ENCODE results near the gene MFAP4. TPM values are rescaled to one million over a fixed set of nuclear protein-coding genes. Genes with fewer than 3 reads are reported as not detected.

MFAP4 gene
- total and polyA plus RNA-seq, 4 donors, result 2.1 to 13.3 (median 5.7) TPM

- TF ChIP-seq ZBTB33 (IDR thresholded peaks at IDR 0.05), result no peak
- no peak for TF ChIP-seq MAX (IDR thresholded peaks at IDR 0.05)
These were observed 12.9 kb downstream of the MFAP4 start (continued) for GRCh38 chr17:19374136-19374535.

GRCh38 chr17:19372866-19373504, 14.0 kb downstream of the MFAP4 start:
- no peaks in the 10 kb centered on the region for H3K9me3 ChIP-seq (ENCODE audit: control insufficient read depth in 4 of 4, low read length in 3 of 4)
- WGBS, result 83% methylated on average over 8 of the region's 8 CpGs
- TF ChIP-seq HNF4A (conservative IDR thresholded peaks at IDR 0.05) (no peak), FOXA2 (IDR thresholded peaks at IDR 0.05) (no peak), TAF1 (conservative IDR thresholded peaks at IDR 0.05) (no peak), MAX (IDR thresholded peaks at IDR 0.05) (no peak), SP1 (IDR thresholded peaks at IDR 0.05) (no peak), HNF4G (IDR thresholded peaks at IDR 0.05) (no peak), JUND (IDR thresholded peaks at IDR 0.05) (no peak), ATF3 (IDR thresholded peaks at IDR 0.05) (no peak), CTCF (IDR thresholded peaks at IDR 0.05; ENCODE audit: low read depth, low read length, missing input control) (no peak), RXRA (IDR thresholded peaks at IDR 0.05) (no peak), FOXA1 (IDR thresholded peaks at IDR 0.05) (no peak), NR2F2 (IDR thresholded peaks at IDR 0.05) (no peak), REST (IDR thresholded peaks at IDR 0.05) (no peak), EGR1 (IDR thresholded peaks at IDR 0.05; ENCODE audit: low read depth in 2 of 2) (no peak), GABPA (IDR thresholded peaks at IDR 0.05 in 1 of 2, conservative IDR thresholded peaks at IDR 0.05 in 1 of 2) (no peak), RAD21 (IDR thresholded peaks at IDR 0.05) (no peak), YY1 (IDR thresholded peaks at IDR 0.05) (no peak), ZBTB33 (IDR thresholded peaks at IDR 0.05) (no peak)
- no peak overlapping the region for H3K9ac ChIP-seq (ENCODE audit: low read depth in 1 of 2, low read length in 2 of 2)
- no peak overlapping the region for H3K4me3 ChIP-seq (ENCODE audit: low read depth in 1 of 3, low read length in 3 of 3)
- no peak for DNase-seq (ENCODE audit: low spot score)
- H3K27me3 ChIP-seq (ENCODE audit: control insufficient read depth in 4 of 4, insufficient read depth in 4 of 4, low read length in 3 of 4), result no peaks in the 10 kb centered on the region
- no peaks in the 10 kb centered on the region for H3K36me3 ChIP-seq (ENCODE audit: control insufficient read depth in 4 of 4, insufficient read depth in 3 of 4, low read depth in 1 of 4, low read length in 3 of 4)
- H3K27ac ChIP-seq (ENCODE audit: low read depth in 1 of 2, low read length in 2 of 2), result no peak overlapping the region
- peaks cover 4 to 11% (median 6%) of the 10 kb centered on the region in 4 donors for H3K4me1 ChIP-seq (ENCODE audit: control insufficient read depth in 4 of 4, insufficient read depth in 4 of 4, low read length in 3 of 4)

All from liver (tissue), 9 donors.